Ascending aorta (tissue), 2 donors: ENCODE measurements around the gene CGREF1. TPM values are rescaled to one million over a fixed set of nuclear protein-coding genes. Genes with fewer than 3 reads are reported as not detected.

Experiments used
- DNase-seq, 2 donors: peaks; one replicate each; pipeline ENCODE4 v3.0.0-alpha.2; 2019; ENCODE audit warnings: low spot score in 2 of 2
- H3K27ac ChIP-seq, 2 donors: fragments of 200-600 bp; sonication (generic); one replicate each; pipeline ENCODE4 v1.5.1; 2016 to 2017; ENCODE audit warnings: mild to moderate bottlenecking in 1 of 2
- H3K27me3 ChIP-seq: fragments of 200-600 bp; sonication (generic); one replicate; pipeline ENCODE4 v1.5.1; 2017
- H3K36me3 ChIP-seq, 2 donors: fragments of 200-600 bp; sonication (generic); one replicate each; pipeline ENCODE4 v1.5.1; 2016
- H3K4me1 ChIP-seq, 2 donors: fragments of 200-600 bp; sonication (generic); one replicate each; pipeline ENCODE4 v1.5.1; 2016 to 2017; ENCODE audit warnings: mild to moderate bottlenecking in 1 of 2
- H3K4me3 ChIP-seq, 2 donors: fragments of 200-600 bp; sonication (generic); one replicate each; pipeline ENCODE4 v1.5.1; 2016 to 2017; ENCODE audit warnings: mild to moderate bottlenecking in 1 of 2
- H3K9me3 ChIP-seq, 2 donors: fragments of 200-600 bp; sonication (generic); one replicate each; pipeline ENCODE4 v1.5.1; 2016
- intact Hi-C: fragments of 100-400 bp; cut with DNase I; formaldehyde crosslinking; loops from one replicate; pipeline ENCODE4 v1.15.1; 2023
- total RNA-seq: library from RNA; depleted of rRNA; stranded (reverse); fragments of >200 nt; gene quantifications from one replicate; pipeline ENCODE4 v1.1.0, GENCODE V29; 2016
- TF ChIP-seq, protein P1 (sequence below), 3 experiments: fragments of 200-600 bp in 2 of 3; fragments of 450-650 bp in 1 of 3; sonication (generic) in 2 of 3; IDR thresholded peaks; one replicate each; pipeline ENCODE4 v1.5.1; 2016 to 2019; ENCODE audit warnings: antibody characterized with exemption in 3 of 3, mild to moderate bottlenecking in 1 of 3, moderate library complexity in 1 of 3

The CGREF1 gene
- total RNA-seq, 1 donor from 2014 or later, result 3.5 TPM

DNA sequence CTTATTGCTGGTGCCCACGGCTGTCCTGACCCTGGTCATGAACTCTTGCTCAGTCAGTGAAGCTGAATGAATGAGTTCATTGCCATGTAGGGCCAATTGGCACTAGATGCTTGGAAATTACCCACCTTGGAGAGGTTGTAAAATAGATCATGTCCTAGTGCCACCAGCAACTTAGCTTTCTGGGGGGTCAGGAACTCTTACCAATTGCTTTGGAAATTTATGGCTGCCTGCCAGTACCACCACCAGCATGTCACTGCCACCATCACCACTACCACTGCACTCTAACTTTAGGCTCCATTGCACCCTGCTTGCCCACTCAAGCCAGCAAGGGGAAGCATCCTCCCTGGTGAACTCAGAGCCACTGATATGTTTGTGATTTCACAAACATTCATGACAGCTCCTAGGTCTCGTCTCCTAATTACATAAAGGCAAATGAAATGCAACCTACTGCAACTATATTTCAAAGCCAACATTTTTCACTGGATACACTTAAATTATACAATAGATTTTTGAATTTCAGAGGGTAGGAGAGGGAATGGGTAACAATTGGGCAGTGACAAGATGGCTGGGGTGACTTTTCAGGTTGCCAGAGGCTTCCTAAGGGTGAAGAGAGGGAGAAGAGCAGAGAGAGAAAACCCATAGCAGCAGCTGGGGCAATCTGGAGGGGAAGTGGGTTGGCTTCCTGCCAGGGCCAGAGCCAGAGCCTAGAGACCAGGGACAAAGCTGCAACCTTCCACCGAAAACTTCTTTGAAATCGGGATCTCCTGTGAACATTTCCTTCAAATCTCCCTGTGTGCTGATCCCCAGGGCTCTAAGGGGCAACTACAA is 44.0 kb downstream of the CGREF1 start:
- Histone ChIP-seq H3K36me3 (no peaks in the 10 kb centered on the region), H3K4me1 (peaks cover 10 to 40% of the 10 kb centered on the region in 2 donors), H3K27me3 (no peaks in the 10 kb centered on the region), H3K4me3 (no peak overlapping the region), H3K9me3 (no peaks in the 10 kb centered on the region), H3K27ac (peak overlapping the region; percentile 89 to 97)
- intact Hi-C loops, result loop anchor here (5.0 to 10.0 kb wide), 2 partner anchors 43 to 310 kb away; partner anchors contain the start of genes SLC35F6 and TMEM214
- no peak for DNase-seq
- TF ChIP-seq, protein P1, sequence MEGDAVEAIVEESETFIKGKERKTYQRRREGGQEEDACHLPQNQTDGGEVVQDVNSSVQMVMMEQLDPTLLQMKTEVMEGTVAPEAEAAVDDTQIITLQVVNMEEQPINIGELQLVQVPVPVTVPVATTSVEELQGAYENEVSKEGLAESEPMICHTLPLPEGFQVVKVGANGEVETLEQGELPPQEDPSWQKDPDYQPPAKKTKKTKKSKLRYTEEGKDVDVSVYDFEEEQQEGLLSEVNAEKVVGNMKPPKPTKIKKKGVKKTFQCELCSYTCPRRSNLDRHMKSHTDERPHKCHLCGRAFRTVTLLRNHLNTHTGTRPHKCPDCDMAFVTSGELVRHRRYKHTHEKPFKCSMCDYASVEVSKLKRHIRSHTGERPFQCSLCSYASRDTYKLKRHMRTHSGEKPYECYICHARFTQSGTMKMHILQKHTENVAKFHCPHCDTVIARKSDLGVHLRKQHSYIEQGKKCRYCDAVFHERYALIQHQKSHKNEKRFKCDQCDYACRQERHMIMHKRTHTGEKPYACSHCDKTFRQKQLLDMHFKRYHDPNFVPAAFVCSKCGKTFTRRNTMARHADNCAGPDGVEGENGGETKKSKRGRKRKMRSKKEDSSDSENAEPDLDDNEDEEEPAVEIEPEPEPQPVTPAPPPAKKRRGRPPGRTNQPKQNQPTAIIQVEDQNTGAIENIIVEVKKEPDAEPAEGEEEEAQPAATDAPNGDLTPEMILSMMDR (IDR thresholded peaks at IDR 0.05), result no peak

DNA sequence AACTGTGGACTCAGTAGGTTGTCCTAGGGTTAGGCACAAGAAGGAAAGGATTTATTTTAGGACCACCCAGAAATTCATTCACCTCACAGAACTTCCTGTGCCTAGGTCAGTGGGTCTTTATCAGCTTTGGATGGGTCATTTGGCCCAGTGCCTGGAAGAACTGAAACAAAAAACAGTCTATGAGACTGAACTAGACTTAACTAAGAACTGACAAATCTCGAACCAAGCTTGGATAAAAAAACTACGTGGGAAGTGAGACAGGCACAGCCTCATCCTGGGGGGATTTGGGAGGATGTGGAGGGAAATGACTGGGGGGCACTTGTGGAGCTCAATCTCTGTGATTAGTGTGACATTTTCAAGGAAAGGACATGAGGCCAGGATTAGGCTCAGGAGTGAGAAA is 45.1 kb downstream of the CGREF1 start:
- H3K9me3 ChIP-seq, result no peaks in the 10 kb centered on the region
- H3K36me3 ChIP-seq, result peaks cover 0 to 9% of the 10 kb centered on the region in 2 donors
- H3K27ac ChIP-seq, result peak overlapping the region; percentile 89 to 97
- H3K27me3 ChIP-seq, result no peaks in the 10 kb centered on the region
- TF ChIP-seq, protein P1 (IDR thresholded peaks at IDR 0.05), result no peak
- H3K4me1 ChIP-seq, result peaks cover 11 to 52% of the 10 kb centered on the region in 2 donors
- intact Hi-C loops, result loop anchor here (5.0 to 10.0 kb wide), 2 partner anchors 41 to 309 kb away; partner anchors contain the start of genes SLC35F6 and TMEM214
- no peak for DNase-seq
- no peak overlapping the region for H3K4me3 ChIP-seq

DNA sequence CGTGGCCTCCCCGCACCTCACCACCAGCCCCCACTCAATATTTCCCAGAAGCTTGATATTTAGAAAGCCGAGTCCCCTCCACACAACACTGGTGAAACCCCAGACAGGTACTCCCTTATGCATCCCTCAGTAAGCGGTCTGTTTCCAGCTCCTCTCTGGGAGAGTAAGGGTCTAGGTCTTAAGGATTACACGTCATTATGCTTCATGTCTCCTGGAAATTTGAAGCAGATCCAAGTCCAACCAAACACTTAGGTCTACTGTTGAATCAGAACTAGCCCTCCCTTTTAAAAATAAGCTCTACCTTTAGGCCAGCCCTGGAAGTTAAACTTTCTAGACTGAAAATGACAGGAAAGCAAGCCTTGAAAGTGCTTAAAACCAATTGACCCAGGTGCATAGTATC is 46.0 kb downstream of the CGREF1 start:
- H3K27ac ChIP-seq, result peak overlapping the region; percentile 89 to 97
- no peak for DNase-seq
- H3K36me3 ChIP-seq, result peaks cover 0 to 16% of the 10 kb centered on the region in 2 donors
- intact Hi-C loops, result loop anchor here (1.0 to 10.0 kb wide), 3 partner anchors 23 to 308 kb away; partner anchors contain the start of genes SLC35F6 and TMEM214
- no peaks in the 10 kb centered on the region for H3K9me3 ChIP-seq
- no peaks in the 10 kb centered on the region for H3K27me3 ChIP-seq
- TF ChIP-seq, protein P1 (IDR thresholded peaks at IDR 0.05), result no peak
- H3K4me3 ChIP-seq, result peak overlapping the region in 1 of 2 donors; percentile 81
- peaks cover 11 to 53% of the 10 kb centered on the region in 2 donors for H3K4me1 ChIP-seq

DNA sequence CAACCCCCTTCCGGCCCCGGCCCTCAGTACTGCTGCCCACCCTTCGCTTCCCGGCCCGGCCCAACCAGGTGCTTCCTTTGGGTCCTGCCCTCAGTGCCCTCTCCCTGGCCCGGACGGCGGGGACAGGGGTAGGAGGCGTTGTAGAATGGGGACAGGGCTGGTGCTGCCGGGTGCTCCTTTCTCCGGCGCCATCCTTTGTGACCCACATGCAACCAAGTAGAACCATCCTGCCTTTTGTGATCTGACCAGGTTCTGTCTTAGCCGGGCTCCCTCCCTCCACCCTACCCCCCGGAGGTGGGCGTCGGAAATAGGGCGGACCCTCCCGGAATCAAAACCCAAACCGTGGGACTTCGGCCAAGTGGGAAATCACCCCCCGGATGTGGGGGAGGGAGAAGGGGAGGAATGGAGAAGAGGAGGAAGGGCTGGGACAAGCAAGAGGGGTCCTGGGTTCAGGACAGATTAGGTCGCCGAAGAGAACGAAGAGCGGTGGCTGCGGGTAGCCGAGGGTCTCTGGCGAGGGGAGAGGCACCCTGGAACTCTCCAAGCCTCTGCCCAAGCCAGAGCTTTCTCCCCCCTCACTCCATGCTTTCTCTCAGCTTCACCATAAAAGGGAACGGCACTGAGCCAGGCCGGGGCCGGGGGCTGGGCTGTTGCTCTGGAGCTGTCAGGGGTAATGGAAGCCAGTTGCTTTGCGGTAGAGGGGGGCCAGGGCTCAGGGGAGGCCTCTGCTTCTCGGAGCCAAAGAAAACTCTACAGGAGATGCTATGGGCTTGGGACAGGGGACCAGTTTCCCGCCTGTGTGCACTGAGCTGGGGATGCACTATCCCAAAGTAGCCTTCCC is 46.7 kb downstream of the CGREF1 start:
- Histone ChIP-seq H3K9me3 (no peaks in the 10 kb centered on the region), H3K27ac (peak overlapping the region; percentile 89 to 97), H3K27me3 (no peaks in the 10 kb centered on the region), H3K4me1 (peaks cover 11 to 50% of the 10 kb centered on the region in 2 donors), H3K36me3 (peaks cover 0 to 23% of the 10 kb centered on the region in 2 donors), H3K4me3 (peak overlapping the region; percentile 81 to 91)
- peak in 1 of 2 donors; percentile 88 for DNase-seq
- intact Hi-C loops, result loop anchor here (1.0 to 10.0 kb wide), 5 partner anchors 9 to 307 kb away; partner anchors contain the start of genes KHK, SLC35F6 and TMEM214
- TF ChIP-seq, protein P1 (IDR thresholded peaks at IDR 0.05), result no peak

DNA sequence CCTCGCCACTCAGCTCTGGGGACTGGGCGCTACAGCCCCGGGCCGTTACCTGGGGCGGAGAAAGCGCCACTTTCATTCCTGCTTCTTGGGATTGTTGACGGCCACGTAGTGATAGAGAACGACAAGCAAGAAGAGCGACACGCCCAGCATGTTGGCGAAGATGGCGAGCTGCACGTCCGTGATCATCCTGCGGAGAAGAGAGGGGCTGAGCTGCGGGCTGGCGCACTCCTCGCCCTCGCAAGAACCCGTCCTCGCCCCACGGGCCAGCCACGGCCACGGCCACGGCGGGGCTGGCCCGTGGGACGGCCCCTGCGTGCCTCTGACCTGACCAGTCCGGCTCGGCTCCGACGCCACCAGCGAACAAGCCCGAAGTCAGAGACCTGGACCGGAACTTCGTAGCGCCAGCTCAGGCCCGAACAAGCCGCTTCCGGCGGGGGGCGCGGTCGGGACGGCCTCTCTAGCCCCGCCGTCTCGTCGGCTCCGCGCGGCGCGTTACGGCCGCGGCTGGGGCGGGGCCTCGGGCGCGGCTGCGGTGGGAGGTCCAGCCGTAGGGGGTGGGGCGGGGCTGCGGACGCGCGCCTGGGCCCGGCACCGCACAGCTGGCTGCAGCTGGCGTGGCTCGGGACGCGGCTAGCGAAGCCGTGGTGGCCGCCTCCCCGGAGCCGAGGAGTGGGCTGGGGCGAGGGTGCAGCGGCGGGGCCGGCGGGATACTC is 47.5 kb downstream of the CGREF1 start, which contains the start of gene OST4:
Gene OST4 (minus strand): TSS at position 378 of the 713 bp plus-strand sequence.
- Histone ChIP-seq H3K36me3 (peaks cover 0 to 26% of the 10 kb centered on the region in 2 donors), H3K27me3 (no peaks in the 10 kb centered on the region), H3K9me3 (no peaks in the 10 kb centered on the region), H3K27ac (peak within 1 kb of the TSS; percentile 94 to 97), H3K4me1 (peaks cover 11 to 50% of the 10 kb centered on the region in 2 donors), H3K4me3 (peak within 1 kb of the TSS; percentile 81 to 91)
- intact Hi-C loops, result loop anchor here (1.0 to 10.0 kb wide), 4 partner anchors 10 to 307 kb away; partner anchors contain the start of genes KHK, SLC35F6 and TMEM214
- DNase-seq, result peak; percentile 78 to 97
- TF ChIP-seq, protein P1 (IDR thresholded peaks at IDR 0.05), result peak in 1 of 3 experiments; percentile 16
